ENCODE data around the gene GLI3. TPM values are rescaled to one million over a fixed set of nuclear protein-coding genes. Genes with fewer than 3 reads are reported as not detected.
A peak's percentile ranks its signal among the peaks of the same experiment; 100 is the strongest.

The GLI3 gene
- total RNA-seq, 1 donor from 2014 or later: 27.7 TPM

DNA sequence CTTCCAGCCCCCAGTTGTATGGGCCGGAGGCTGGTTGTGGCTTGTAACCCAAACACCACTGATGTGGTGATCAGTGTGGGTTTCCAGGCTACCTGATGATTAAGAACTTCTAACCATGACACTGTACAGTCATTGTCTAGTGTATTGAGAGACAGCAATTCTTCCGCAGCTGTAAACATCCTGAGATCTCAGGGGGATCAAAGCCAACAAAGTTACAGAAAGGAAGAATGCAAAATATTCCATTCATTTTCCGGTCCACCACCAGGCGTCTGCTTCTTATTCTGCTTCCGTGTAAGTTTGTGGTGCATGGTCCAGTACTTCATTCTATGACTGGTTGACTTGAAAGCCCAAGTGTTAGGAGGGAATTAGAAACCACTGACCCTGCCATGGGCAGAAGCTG lies 10.3 kb upstream of the GLI3 start:
- no peak overlapping the region for H3K27ac ChIP-seq (ENCODE audit: low read depth, low read length)
- H3K9ac ChIP-seq (ENCODE audit: low read length): no peak overlapping the region
- H3K36me3 ChIP-seq (ENCODE audit: insufficient read depth, low read length): no peaks in the 10 kb centered on the region
- Mint-ChIP-seq H3K36me3 (ENCODE audit: low read depth, unreplicated experiment) (peaks cover 3% of the 10 kb centered on the region), H3K27ac (ENCODE audit: unreplicated experiment) (peak overlapping the region; percentile 1), H3K4me3 (ENCODE audit: unreplicated experiment) (no peak overlapping the region), H3K27me3 (ENCODE audit: low read depth, unreplicated experiment) (no peaks in the 10 kb centered on the region), H3K4me1 (ENCODE audit: low read depth, unreplicated experiment) (peaks cover 18% of the 10 kb centered on the region), H3K9me3 (ENCODE audit: unreplicated experiment) (peaks cover 9% of the 10 kb centered on the region)
- no peak overlapping the region for H3K4me3 ChIP-seq (ENCODE audit: insufficient read depth, low read depth, low read length)
- no peaks in the 10 kb centered on the region for H4K20me1 ChIP-seq (ENCODE audit: insufficient read depth, low read length)
- DNase-seq (ENCODE audit: low read depth): peak; percentile 88
- TF ChIP-seq, protein P1, sequence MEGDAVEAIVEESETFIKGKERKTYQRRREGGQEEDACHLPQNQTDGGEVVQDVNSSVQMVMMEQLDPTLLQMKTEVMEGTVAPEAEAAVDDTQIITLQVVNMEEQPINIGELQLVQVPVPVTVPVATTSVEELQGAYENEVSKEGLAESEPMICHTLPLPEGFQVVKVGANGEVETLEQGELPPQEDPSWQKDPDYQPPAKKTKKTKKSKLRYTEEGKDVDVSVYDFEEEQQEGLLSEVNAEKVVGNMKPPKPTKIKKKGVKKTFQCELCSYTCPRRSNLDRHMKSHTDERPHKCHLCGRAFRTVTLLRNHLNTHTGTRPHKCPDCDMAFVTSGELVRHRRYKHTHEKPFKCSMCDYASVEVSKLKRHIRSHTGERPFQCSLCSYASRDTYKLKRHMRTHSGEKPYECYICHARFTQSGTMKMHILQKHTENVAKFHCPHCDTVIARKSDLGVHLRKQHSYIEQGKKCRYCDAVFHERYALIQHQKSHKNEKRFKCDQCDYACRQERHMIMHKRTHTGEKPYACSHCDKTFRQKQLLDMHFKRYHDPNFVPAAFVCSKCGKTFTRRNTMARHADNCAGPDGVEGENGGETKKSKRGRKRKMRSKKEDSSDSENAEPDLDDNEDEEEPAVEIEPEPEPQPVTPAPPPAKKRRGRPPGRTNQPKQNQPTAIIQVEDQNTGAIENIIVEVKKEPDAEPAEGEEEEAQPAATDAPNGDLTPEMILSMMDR (IDR thresholded peaks at IDR 0.05; ENCODE audit: insufficient read depth, low read depth, low read length): peak; percentile 31
- no peak for TF ChIP-seq EZH2 (IDR thresholded peaks at IDR 0.05; ENCODE audit: insufficient read depth, low read length)
- H2AFZ ChIP-seq (ENCODE audit: low read depth, low read length): no peak overlapping the region
- no peaks in the 10 kb centered on the region for H3K79me2 ChIP-seq (ENCODE audit: insufficient read depth, low read length)
- peak overlapping the region; percentile 52 for H3K4me2 ChIP-seq (ENCODE audit: low read length)
- no peaks in the 10 kb centered on the region for H3K9me3 ChIP-seq (ENCODE audit: insufficient read depth, low read depth, low read length)
- peak; percentile 93 for FAIRE-seq
- H3K27me3 ChIP-seq (ENCODE audit: insufficient read depth, low read length): peaks cover 9% of the 10 kb centered on the region
- H3K4me1 ChIP-seq (ENCODE audit: insufficient read depth, low read length): peaks cover 12% of the 10 kb centered on the region

DNA sequence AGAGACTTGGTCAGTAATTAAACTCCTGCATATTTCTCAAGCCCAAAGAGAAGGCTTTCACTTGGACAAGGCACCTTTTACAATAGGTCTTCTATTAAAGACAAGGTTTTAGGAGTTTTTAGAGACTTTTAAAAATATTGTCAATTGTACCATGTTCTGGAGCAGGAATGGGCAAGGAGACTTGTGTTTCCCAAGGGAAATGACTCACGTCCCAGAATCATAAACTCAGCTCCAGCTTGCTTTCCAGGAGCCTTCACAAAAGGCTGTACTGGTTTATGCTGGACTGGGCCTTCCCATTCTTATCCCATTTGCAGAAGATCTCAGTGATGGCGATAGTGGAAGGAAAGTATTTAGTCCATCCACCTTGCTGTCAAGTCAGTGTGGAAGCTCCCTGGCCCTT lies 7.8 kb upstream of the GLI3 start:
- H3K4me1 Mint-ChIP-seq (ENCODE audit: low read depth, unreplicated experiment): peaks cover 19% of the 10 kb centered on the region
- TF ChIP-seq EZH2 (IDR thresholded peaks at IDR 0.05; ENCODE audit: insufficient read depth, low read length): no peak
- Histone ChIP-seq H3K9ac (ENCODE audit: low read length) (no peak overlapping the region), H3K4me3 (ENCODE audit: insufficient read depth, low read depth, low read length) (no peak overlapping the region), H3K27ac (ENCODE audit: low read depth, low read length) (no peak overlapping the region), H3K36me3 (ENCODE audit: insufficient read depth, low read length) (no peaks in the 10 kb centered on the region), H3K79me2 (ENCODE audit: insufficient read depth, low read length) (no peaks in the 10 kb centered on the region), H2AFZ (ENCODE audit: low read depth, low read length) (no peak overlapping the region), H3K27me3 (ENCODE audit: insufficient read depth, low read length) (peaks cover 13% of the 10 kb centered on the region), H3K4me1 (ENCODE audit: insufficient read depth, low read length) (peaks cover 12% of the 10 kb centered on the region), H3K9me3 (ENCODE audit: insufficient read depth, low read depth, low read length) (no peaks in the 10 kb centered on the region), H4K20me1 (ENCODE audit: insufficient read depth, low read length) (no peaks in the 10 kb centered on the region), H3K4me2 (ENCODE audit: low read length) (no peak overlapping the region)
- peak; percentile 69 for FAIRE-seq
- H3K27ac Mint-ChIP-seq (ENCODE audit: unreplicated experiment): no peak overlapping the region
- peak; percentile 60 for DNase-seq (ENCODE audit: low read depth)
- H3K36me3 Mint-ChIP-seq (ENCODE audit: low read depth, unreplicated experiment): no peaks in the 10 kb centered on the region
- H3K9me3 Mint-ChIP-seq (ENCODE audit: unreplicated experiment): peaks cover 2% of the 10 kb centered on the region
- H3K27me3 Mint-ChIP-seq (ENCODE audit: low read depth, unreplicated experiment): peaks cover 5% of the 10 kb centered on the region
- no peak overlapping the region for H3K4me3 Mint-ChIP-seq (ENCODE audit: unreplicated experiment)

DNA sequence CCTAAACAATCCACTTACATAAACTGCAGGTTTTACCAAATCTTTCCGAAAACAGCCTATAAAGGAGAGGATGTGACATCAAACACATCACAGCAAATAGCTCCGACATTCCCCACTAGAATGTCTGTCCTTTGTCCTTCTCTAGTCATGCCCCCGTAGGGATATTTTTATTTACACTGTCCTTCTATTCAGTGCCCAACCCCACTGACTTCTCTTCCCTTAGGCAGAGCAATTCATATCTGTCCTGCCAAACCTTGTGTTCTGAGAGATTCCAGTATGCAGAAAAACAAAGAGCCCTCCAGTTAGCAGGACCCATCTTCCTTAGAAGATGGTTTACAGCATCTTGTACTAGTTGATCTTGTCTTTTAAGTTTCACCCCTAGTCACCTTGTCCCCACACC lies 5.4 kb upstream of the GLI3 start:
- peaks cover 20% of the 10 kb centered on the region for H3K4me1 ChIP-seq (ENCODE audit: insufficient read depth, low read length)
- no peak overlapping the region for H2AFZ ChIP-seq (ENCODE audit: low read depth, low read length)
- TF ChIP-seq EZH2 (IDR thresholded peaks at IDR 0.05; ENCODE audit: insufficient read depth, low read length): no peak
- TF ChIP-seq, protein P1 (IDR thresholded peaks at IDR 0.05; ENCODE audit: insufficient read depth, low read depth, low read length): no peak
- H3K4me1 Mint-ChIP-seq (ENCODE audit: low read depth, unreplicated experiment): peaks cover 26% of the 10 kb centered on the region
- H3K9me3 Mint-ChIP-seq (ENCODE audit: unreplicated experiment): peaks cover 2% of the 10 kb centered on the region
- FAIRE-seq: no peak
- no peak overlapping the region for H3K27ac ChIP-seq (ENCODE audit: low read depth, low read length)
- H3K4me2 ChIP-seq (ENCODE audit: low read length): no peak overlapping the region
- H3K4me3 ChIP-seq (ENCODE audit: insufficient read depth, low read depth, low read length): no peak overlapping the region
- H3K27ac Mint-ChIP-seq (ENCODE audit: unreplicated experiment): no peak overlapping the region
- H3K79me2 ChIP-seq (ENCODE audit: insufficient read depth, low read length): no peaks in the 10 kb centered on the region
- H3K9me3 ChIP-seq (ENCODE audit: insufficient read depth, low read depth, low read length): no peaks in the 10 kb centered on the region
- no peak overlapping the region for H3K9ac ChIP-seq (ENCODE audit: low read length)
- peaks cover 5% of the 10 kb centered on the region for H3K27me3 Mint-ChIP-seq (ENCODE audit: low read depth, unreplicated experiment)
- H3K4me3 Mint-ChIP-seq (ENCODE audit: unreplicated experiment): no peak overlapping the region
- DNase-seq (ENCODE audit: low read depth): no peak
- H3K27me3 ChIP-seq (ENCODE audit: insufficient read depth, low read length): peaks cover 13% of the 10 kb centered on the region
- H3K36me3 ChIP-seq (ENCODE audit: insufficient read depth, low read length): no peaks in the 10 kb centered on the region
- H3K36me3 Mint-ChIP-seq (ENCODE audit: low read depth, unreplicated experiment): no peaks in the 10 kb centered on the region
- no peaks in the 10 kb centered on the region for H4K20me1 ChIP-seq (ENCODE audit: insufficient read depth, low read length)
